Measurements from ENCODE around the gene IQCK.

The IQCK gene

DNA sequence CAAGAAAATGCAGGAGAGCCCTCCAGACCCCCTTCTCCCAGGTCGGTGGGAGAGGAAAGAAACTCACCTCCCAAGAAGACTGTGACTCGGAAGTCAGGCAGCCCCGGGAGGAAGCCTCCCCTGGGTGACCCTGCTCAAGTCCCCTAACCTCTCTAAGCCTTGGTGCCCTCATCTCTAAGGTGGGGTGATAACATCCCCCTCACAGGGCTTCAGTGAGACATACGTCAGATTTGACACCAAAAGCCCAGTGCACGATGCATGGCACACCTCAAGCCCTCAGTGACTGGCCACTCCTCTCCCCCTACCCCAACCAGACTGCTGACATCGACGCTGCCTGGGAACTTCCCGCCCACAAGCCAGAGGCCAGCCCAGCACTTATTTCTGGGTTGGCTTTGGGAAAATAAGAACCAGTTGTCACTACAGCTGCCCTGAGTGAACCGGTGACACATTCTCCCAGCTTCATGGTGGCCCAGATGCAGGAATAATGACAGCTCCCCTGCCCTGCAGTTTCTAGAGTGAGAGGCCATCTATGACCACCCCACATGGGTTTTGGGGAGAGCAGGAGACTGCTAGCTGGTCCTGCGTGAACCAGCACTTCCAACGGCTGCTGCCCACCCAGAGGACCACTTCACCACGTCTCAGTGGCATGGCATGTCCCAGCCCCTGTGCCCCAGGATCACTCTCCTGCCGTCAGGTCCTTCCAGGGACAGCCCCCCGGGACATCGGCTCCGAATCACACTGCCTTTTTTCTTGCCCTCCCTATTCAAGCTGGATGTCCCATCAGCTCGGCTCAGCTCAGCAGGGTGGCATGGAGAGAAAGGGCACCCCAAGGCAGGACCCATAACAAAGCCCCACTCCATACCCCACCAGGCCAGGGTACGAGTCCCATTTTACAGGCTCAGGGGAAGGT, 9.5 kb upstream of the IQCK start:
- H3K9me3 ChIP-seq (ENCODE audit: insufficient read depth, low read length), result no peaks in the 10 kb centered on the region
- no peak overlapping the region for H3K4me2 ChIP-seq (ENCODE audit: low read depth, low read length, poor library complexity, severe bottlenecking)
- no peaks in the 10 kb centered on the region for H3K36me3 ChIP-seq (ENCODE audit: low read length)
- no peaks in the 10 kb centered on the region for H3K27me3 ChIP-seq (ENCODE audit: low read length)
- no peak overlapping the region for H3K9ac ChIP-seq (ENCODE audit: low read length)
- no peak overlapping the region for H3K27ac ChIP-seq (ENCODE audit: low read depth, low read length)
- H3K4me3 ChIP-seq (ENCODE audit: insufficient read depth, low read length, poor library complexity, severe bottlenecking), result no peak overlapping the region
- no peak for TF ChIP-seq EZH2phosphoT487 (conservative IDR thresholded peaks at IDR 0.05; ENCODE audit: low read length)
- TF ChIP-seq, protein P1, sequence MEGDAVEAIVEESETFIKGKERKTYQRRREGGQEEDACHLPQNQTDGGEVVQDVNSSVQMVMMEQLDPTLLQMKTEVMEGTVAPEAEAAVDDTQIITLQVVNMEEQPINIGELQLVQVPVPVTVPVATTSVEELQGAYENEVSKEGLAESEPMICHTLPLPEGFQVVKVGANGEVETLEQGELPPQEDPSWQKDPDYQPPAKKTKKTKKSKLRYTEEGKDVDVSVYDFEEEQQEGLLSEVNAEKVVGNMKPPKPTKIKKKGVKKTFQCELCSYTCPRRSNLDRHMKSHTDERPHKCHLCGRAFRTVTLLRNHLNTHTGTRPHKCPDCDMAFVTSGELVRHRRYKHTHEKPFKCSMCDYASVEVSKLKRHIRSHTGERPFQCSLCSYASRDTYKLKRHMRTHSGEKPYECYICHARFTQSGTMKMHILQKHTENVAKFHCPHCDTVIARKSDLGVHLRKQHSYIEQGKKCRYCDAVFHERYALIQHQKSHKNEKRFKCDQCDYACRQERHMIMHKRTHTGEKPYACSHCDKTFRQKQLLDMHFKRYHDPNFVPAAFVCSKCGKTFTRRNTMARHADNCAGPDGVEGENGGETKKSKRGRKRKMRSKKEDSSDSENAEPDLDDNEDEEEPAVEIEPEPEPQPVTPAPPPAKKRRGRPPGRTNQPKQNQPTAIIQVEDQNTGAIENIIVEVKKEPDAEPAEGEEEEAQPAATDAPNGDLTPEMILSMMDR (IDR thresholded peaks at IDR 0.05; ENCODE audit: insufficient read depth, low read length, poor library complexity, severe bottlenecking), result no peak
- no peaks in the 10 kb centered on the region for H3F3A ChIP-seq (ENCODE audit: insufficient read depth)
- no peak overlapping the region for H2AFZ ChIP-seq (ENCODE audit: low read depth, low read length, severe bottlenecking)
- 0 out of 2 replicates have a peak, but pooled peaks cover 8% of the 10 kb centered on the region for H3K79me2 ChIP-seq (ENCODE audit: insufficient read depth, low read length)
- no peaks in the 10 kb centered on the region for H4K20me1 ChIP-seq (ENCODE audit: low read depth, low read length)
- no peaks in the 10 kb centered on the region for H3K9me2 ChIP-seq (replicated peaks; ENCODE audit: insufficient read depth, low read length)

DNA sequence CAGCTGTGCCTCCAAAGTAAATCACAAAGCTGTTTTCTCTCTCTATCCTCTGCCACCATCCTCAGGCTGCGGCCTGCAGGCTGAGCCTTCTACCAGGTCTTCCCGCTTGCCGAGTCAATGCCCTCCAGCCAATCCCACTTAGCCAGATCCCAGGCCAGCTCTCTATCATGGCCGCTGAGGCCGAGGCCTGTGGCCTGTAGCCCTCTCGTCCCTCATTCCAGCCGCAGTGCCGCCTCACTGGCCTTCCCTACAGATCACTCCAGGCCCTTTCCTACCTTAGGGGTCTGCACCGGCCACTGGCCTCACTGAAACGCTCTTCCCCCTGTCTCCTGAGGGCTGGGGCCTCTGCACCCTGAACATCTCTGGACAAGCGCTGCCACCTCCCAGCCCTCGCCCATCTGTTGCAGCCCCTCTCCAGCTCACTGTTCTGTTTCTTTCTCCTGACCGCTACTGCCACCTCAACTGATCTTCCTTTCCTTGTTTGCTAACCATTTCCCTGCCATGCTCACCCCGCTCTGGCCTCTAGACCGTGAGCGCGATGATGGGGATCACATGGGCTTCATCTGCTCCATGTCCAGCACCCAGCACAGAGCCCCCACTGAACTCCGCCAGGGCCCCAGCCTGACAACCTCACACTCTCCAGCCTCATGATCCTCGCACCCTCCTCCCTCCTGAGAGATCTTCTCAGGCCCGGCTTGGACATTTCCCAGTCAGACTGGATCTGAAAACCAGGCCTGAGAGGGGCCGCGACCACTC, 8.5 kb upstream of the IQCK start:
- no peak overlapping the region for H3K9ac ChIP-seq (ENCODE audit: low read length)
- H3F3A ChIP-seq (ENCODE audit: insufficient read depth), result no peaks in the 10 kb centered on the region
- H3K4me2 ChIP-seq (ENCODE audit: low read depth, low read length, poor library complexity, severe bottlenecking), result no peak overlapping the region
- H3K79me2 ChIP-seq (ENCODE audit: insufficient read depth, low read length), result 0 out of 2 replicates have a peak, but pooled peaks cover 8% of the 10 kb centered on the region
- H3K4me3 ChIP-seq (ENCODE audit: insufficient read depth, low read length, poor library complexity, severe bottlenecking), result no peak overlapping the region
- H3K27me3 ChIP-seq (ENCODE audit: low read length), result no peaks in the 10 kb centered on the region
- H3K9me3 ChIP-seq (ENCODE audit: insufficient read depth, low read length), result no peaks in the 10 kb centered on the region
- no peak for TF ChIP-seq EZH2phosphoT487 (conservative IDR thresholded peaks at IDR 0.05; ENCODE audit: low read length)
- TF ChIP-seq, protein P1 (IDR thresholded peaks at IDR 0.05; ENCODE audit: insufficient read depth, low read length, poor library complexity, severe bottlenecking), result no peak
- H4K20me1 ChIP-seq (ENCODE audit: low read depth, low read length), result no peaks in the 10 kb centered on the region
- H3K36me3 ChIP-seq (ENCODE audit: low read length), result no peaks in the 10 kb centered on the region
- H2AFZ ChIP-seq (ENCODE audit: low read depth, low read length, severe bottlenecking), result no peak overlapping the region
- no peak overlapping the region for H3K27ac ChIP-seq (ENCODE audit: low read depth, low read length)
- H3K9me2 ChIP-seq (replicated peaks; ENCODE audit: insufficient read depth, low read length), result no peaks in the 10 kb centered on the region

DNA sequence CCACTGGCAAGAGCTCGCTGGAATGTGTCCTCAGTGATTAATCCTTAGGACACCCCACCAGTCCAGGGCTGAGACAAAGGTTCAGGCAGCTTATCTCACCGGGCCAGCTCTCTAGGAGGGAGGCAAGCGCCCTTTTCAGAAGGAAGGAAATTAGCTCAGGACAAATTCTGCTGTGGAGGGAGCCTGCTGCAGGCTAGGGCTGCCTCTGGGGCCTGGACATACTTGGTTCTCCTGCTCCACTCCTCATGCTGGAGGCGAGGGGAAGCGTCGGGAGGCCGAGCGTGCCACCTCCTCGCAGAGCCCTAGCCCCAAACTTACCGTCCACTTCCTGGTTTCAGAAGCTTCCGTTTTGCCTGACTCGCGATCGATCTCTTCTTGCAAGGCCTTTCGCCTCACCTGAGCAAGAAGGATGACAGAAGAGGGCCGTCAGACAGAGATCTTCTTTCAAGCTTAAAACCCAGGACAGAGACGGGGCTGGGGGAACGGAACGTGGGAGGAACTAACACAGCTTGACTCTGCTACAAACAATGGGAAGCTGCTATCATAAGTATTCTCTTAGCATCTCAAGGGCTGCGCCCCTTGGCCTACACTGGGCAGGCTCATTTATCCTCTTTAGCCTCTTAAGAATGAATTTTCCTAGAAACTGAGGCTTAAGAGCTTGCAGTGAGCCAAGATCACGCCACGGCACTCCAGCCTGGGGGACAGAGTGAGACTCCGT, 7.7 kb upstream of the IQCK start:
- Histone ChIP-seq H3K9me3 (ENCODE audit: insufficient read depth, low read length) (no peaks in the 10 kb centered on the region), H3K27ac (ENCODE audit: low read depth, low read length) (no peak overlapping the region), H3K9me2 (replicated peaks; ENCODE audit: insufficient read depth, low read length) (no peaks in the 10 kb centered on the region), H3K27me3 (ENCODE audit: low read length) (no peaks in the 10 kb centered on the region), H3K36me3 (ENCODE audit: low read length) (no peaks in the 10 kb centered on the region), H3K9ac (ENCODE audit: low read length) (no peak overlapping the region), H2AFZ (ENCODE audit: low read depth, low read length, severe bottlenecking) (no peak overlapping the region), H4K20me1 (ENCODE audit: low read depth, low read length) (no peaks in the 10 kb centered on the region), H3K4me3 (ENCODE audit: insufficient read depth, low read length, poor library complexity, severe bottlenecking) (no peak overlapping the region), H3K79me2 (ENCODE audit: insufficient read depth, low read length) (0 out of 2 replicates have a peak, but pooled peaks cover 8% of the 10 kb centered on the region), H3F3A (ENCODE audit: insufficient read depth) (no peaks in the 10 kb centered on the region), H3K4me2 (ENCODE audit: low read depth, low read length, poor library complexity, severe bottlenecking) (no peak overlapping the region)
- TF ChIP-seq EZH2phosphoT487 (conservative IDR thresholded peaks at IDR 0.05; ENCODE audit: low read length), result no peak
- TF ChIP-seq, protein P1 (IDR thresholded peaks at IDR 0.05; ENCODE audit: insufficient read depth, low read length, poor library complexity, severe bottlenecking), result no peak

Data from SU-DHL-6 (cell line).